Daoy (cell line): ENCODE data around the gene HEY2. TPM values are rescaled to one million over a fixed set of nuclear protein-coding genes. Genes with fewer than 3 reads are reported as not detected.
"Not testable (repeated sequence)": the region's sequence is repeated elsewhere in the genome, so short reads cannot be mapped to it uniquely, and the experiment has no call there.

Source experiments
- DNase-seq: peaks from one replicate; pipeline ENCODE4 v3.0.0-alpha.2; 2015; ENCODE audit warnings: low read depth
- total RNA-seq: library from RNA; depleted of rRNA; stranded (reverse); fragments of >200 nt; shearing (Covaris generic); gene quantifications from 2 replicates; pipeline ENCODE4 v1.2.3, GENCODE V29; 2014

Gene HEY2
- total RNA-seq, 1 experiment from 2014 or later = 1.2 TPM

- DNase-seq = no peak
Observed at GRCh38 chr6:125769147-125769783, 19.8 kb downstream of the HEY2 start.

GRCh38 chr6:125773387-125774341 lies 24.2 kb downstream of the HEY2 start:
- DNase-seq = peak; percentile 26

GRCh38 chr6:125776107-125776826 lies 26.8 kb downstream of the HEY2 start:
- not testable (repeated sequence) for DNase-seq

GRCh38 chr6:125779924-125780539 lies 30.6 kb downstream of the HEY2 start:
- peak; percentile 86 for DNase-seq

GRCh38 chr6:125780540-125781313 lies 31.3 kb downstream of the HEY2 start:
- peak; percentile 74 for DNase-seq

GRCh38 chr6:125781314-125781868 lies 32.0 kb downstream of the HEY2 start:
- DNase-seq = peak; percentile 65

GRCh38 chr6:125784365-125784764 lies 34.9 kb downstream of the HEY2 start:
- no peak for DNase-seq

GRCh38 chr6:125787791-125788190 lies 38.4 kb downstream of the HEY2 start:
- no peak for DNase-seq

- DNase-seq = no peak
Observed at GRCh38 chr6:125789167-125789566, 39.7 kb downstream of the HEY2 start.

GRCh38 chr6:125789576-125790357 lies 40.3 kb downstream of the HEY2 start:
- peak; percentile 49 for DNase-seq

- peak; percentile 85 for DNase-seq
Observed at GRCh38 chr6:125790358-125791150, 41.1 kb downstream of the HEY2 start, which contains the start of gene NCOA7. NCOA7 (plus strand) TSS chr6:125790960; CDS start chr6:125815355, 24,395 bp downstream.

- DNase-seq = peak; percentile 58
Observed at GRCh38 chr6:125791151-125791819, 41.9 kb downstream of the HEY2 start.

GRCh38 chr6:125791820-125792165 lies 42.4 kb downstream of the HEY2 start:
- DNase-seq = no peak

- no peak for DNase-seq
Observed at GRCh38 chr6:125792172-125792571, 42.7 kb downstream of the HEY2 start.

GRCh38 chr6:125792680-125793079 lies 43.2 kb downstream of the HEY2 start:
- DNase-seq = no peak

- peak; percentile 29 for DNase-seq
Observed at GRCh38 chr6:125793280-125793679, 43.8 kb downstream of the HEY2 start.

- DNase-seq = no peak
Observed at GRCh38 chr6:125793863-125794262, 44.4 kb downstream of the HEY2 start.

- DNase-seq = no peak
Observed at GRCh38 chr6:125794342-125795137, 45.1 kb downstream of the HEY2 start.
